Stimulated activated naive CD8-positive, alpha-beta T cell treated with anti-CD3 and anti-CD28 coated beads, Interleukin-15, Interleukin-2, amounts not matched to agents 100 U/mL and 50 U/mL, for 24 hours (primary cell): ENCODE data around the gene CROT.

Experiments
- ATAC-seq: fragments of 150-1000 bp; cut with Tn5 transposase; one replicate; pipeline ENCODE4 v1.10.0; 2021
- DNase-seq: peaks from one replicate; pipeline ENCODE4 v3.0.0; 2021

The CROT gene

DNA sequence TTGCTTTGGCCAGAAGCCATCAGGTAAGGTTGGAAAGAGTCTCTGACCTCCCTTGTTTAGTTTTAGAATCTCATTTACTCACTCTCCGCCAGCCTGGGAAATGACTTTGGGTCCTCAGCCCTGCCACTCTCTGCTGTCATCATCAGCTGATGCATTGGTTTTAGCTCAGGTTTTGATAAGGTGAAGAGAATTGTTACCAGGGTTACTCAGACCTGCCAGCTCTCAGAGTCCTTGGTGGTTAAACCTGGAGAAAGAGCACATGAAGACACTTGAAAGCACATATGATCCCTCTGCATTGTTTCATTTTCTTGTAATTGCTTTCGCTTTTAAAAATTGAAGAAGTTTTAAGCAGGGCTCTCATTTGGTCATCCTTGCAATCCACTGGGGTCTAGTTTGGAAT lies 4.0 kb upstream of the CROT start:
- ATAC-seq (no peak), DNase-seq (no peak)

- DNase-seq (no peak), ATAC-seq (no peak)
Observed at GRCh38 chr7:87342231-87342630, 3.2 kb upstream of the CROT start.

DNA sequence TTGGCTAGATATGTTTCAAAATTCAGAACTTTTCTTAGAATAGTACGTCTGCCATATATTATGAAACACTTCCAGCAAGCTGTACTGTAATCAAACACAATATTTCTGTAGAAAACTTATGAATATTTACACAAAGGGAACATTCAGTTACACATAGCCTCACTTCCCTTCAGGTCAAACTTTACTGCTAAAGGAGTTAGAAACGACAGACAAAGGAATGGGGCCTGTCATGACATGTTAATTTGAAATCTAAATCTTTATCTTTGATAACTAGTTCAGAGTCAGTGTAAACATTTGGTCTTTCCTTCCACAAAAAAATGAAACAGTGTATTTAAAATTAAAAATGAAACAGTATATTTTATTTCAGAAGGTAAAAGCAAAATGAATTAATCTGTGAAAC lies 1.0 kb upstream of the CROT start:
- ATAC-seq (no peak), DNase-seq (no peak)

GRCh38 chr7:87345962-87346371 lies 503 bp downstream of the CROT start:
- DNase-seq, result no peak
- ATAC-seq, result no peak

GRCh38 chr7:87347207-87347606 lies 1.7 kb downstream of the CROT start:
- no peak for ATAC-seq
- no peak for DNase-seq

DNA sequence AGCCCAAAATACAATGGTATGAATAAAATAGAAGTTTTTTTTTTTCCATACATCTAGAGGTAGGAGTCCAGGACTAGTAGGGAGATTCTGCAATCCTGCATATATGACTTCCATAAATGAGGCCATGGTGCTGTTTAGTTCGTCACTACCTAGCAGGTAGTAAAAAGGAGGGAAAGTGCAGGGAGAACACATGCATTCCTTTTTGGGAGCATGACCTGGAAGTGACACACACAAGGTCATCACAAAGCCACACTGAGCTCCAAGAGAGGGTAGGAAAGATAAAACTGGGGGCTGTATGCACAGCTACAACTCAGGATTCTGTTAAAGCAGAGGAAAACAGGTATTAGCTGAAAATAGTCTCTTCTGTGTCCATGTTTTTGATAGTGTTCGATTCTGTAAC lies 2.2 kb downstream of the CROT start:
- ATAC-seq (no peak), DNase-seq (no peak)

DNA sequence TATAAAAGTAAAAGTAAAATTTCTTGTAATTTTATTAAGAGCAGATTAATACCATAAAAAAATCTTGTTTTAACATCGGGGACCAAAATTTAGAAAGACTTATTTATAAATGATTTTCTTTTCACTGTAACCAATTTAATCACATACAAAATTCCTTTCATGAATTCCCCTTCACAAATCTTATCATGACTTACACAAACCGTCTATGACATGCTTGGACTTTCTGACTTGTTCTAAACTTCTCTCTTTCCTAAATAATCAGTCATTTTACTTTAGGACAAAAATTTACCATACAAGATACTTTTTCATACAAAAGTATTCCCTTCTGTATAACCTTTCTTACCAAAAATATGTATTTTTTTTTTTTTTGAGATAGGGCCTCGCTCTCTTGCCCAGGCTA lies 9.3 kb downstream of the CROT start:
- no peak for DNase-seq
- no peak for ATAC-seq

- DNase-seq (no peak), ATAC-seq (no peak)
Observed at GRCh38 chr7:87356448-87356847, 11.0 kb downstream of the CROT start.

DNA sequence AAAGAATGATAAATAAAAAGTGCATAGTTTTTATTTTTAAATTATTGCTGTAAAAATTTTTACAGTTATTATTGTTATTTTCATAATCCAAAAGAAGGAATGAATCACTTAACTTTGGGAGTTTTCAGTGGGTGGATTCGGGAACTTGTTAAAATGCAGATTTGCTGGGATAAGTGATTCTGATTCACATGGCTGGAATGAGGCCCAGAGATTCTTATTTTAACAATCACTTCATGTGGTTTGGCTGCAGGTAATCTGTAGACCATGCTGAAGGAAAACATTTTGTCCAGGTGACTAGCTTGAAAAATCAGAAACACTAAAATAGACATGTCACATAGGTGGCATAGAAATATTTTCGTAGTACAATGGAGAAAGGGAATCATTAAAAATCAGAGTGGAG lies 13.9 kb downstream of the CROT start:
- no peak for ATAC-seq
- no peak for DNase-seq

- no peak for ATAC-seq
- DNase-seq, result no peak
Observed at GRCh38 chr7:87361320-87361719, 15.9 kb downstream of the CROT start.

- DNase-seq, result no peak
- no peak for ATAC-seq
Observed at GRCh38 chr7:87363342-87363741, 17.9 kb downstream of the CROT start.

GRCh38 chr7:87364246-87364645 lies 18.8 kb downstream of the CROT start:
- ATAC-seq (no peak), DNase-seq (no peak)

DNA sequence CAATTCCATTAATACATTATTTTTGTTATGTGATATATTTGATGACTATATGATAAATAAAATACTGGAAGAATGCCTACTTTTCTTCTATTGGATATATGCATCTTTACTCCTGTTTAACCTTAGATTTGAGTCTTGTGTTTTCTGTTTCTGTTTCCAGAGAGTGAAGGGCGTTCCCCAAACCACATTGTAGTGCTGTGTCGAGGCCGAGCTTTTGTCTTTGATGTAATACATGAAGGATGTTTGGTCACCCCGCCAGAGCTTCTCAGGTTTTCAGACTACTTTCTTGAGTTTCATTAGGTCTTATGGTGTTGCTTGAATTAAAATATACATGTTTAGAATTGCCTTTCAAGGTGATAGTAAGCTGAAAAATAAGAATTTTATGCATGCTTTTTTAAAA lies 23.8 kb downstream of the CROT start:
- DNase-seq, result peak; percentile 12

DNA sequence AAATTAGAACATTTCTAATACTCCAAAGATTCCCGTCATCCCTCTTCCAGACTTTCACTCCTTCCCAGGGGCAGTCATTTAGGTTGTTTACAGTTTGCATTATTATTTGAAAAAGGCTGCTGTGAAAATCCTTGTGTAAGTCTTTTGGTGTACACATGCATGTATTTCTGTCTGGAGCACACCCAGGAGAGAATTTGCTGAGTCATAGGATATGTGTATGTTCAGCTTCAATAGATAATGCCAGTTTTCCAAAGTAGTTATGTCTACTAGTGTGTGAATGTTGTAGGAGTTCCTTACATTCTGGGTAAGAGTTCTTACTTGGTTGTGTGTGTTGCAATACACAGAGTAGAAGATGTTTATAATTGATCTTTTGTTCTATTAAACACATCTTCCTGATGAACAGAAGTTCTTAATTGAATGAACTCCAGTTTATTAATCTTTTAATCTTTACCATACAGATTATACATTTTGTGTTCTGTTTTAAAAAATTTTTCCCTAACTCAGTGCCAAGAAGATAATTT lies 25.3 kb downstream of the CROT start:
- no peak for ATAC-seq
- DNase-seq, result no peak

More for the DNA sequence above, 23.8 kb downstream of the CROT start:
- no peak for ATAC-seq

GRCh38 chr7:87375662-87376435 lies 30.4 kb downstream of the CROT start:
- DNase-seq (no peak), ATAC-seq (no peak)

DNA sequence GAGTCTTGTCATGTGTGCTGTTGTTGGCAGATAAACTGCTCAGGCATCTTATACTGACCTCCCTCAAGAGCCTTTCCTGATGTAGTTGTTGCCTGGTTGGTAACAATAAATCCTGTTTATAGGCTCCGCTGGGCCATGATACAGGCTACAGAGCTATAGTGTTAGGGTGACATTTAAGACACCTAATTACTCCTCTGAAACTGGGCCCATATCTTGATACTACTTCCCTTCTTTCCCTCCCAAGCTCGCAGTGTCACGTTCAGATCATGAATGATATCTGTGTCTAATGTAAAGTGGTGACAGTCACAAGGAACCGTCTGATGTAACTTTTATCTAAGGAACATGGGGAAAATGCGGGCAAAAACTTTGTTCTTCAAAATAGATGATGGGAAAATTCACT lies 35.4 kb downstream of the CROT start:
- DNase-seq, result no peak
- ATAC-seq, result no peak

DNA sequence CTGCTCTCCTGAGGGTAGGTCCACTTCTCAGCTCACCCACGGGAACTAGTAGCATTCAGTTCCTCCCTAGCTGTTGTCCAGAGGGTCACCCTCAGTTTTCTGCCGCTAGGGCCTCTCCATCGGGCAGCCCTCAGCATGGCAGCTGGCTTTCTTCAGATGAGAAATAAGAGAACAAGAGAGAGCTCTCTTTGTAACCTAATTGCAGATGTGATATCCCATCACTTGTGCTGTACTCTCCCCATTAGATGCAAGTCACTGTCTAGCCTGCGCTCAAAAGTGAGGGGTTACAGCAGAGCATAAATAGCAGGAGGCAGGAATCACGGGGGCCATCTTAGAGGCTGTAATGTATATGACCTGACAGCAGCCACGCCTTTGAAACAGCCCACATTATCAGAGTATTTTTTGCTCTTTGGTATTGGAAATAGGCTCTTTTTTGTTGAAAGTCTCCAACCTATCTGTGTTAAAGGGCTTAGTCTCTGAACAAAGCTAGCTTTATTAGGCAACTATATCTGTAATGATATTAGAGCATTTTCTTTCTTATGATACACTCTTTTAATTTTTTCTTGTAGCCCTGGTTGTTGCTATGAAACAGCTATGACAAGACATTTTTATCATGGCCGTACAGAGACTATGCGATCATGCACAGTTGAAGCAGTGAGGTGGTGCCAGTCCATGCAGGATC lies 45.7 kb downstream of the CROT start:
- DNase-seq, result no peak

DNA sequence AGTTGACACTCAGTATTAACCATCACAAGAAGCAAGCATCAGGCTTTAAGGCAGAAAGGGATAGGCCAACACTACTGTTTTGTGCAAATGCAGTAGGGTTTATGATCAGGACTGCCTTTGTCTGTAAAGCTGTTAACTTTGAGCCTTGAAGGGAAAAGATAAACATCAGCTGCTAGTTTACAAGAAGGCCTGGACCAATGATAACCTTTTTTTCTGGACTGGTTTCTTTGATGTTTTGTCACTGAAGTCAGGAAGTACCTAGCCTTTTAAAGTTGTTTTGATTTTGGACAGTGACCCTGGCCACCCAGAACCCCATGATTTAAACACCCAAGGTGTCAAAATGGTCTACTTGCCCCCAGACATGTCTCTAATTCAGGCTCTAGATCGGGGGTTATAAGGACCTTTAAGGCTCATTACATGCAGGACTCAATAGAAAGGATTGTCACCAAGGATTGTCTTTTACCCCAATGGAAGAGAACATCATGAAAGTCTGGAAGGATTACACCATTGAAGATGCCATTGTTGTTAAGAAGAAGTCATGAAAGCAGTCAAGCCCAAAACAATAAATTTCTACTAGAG lies 50.1 kb downstream of the CROT start:
- ATAC-seq (no peak), DNase-seq (no peak)

More for the DNA sequence above, 45.7 kb downstream of the CROT start:
- ATAC-seq, result no peak

DNA sequence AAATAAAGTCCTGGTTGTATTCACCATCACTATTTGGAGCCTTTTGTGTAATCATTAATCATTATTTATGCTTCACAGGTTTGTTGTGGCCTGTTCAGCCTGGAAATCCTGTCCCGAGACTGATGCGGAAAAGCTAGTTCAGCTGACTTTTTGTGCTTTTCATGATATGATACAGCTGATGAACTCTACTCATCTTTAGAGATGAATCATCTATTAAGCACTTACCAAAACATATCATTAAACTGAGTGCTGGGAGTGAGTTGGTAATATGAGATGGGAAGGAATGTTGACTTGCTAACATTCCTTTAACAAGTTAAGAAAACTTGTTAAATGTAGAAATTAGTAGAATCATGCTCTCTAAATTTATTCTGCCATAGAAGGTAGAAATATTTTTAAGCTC lies 53.0 kb downstream of the CROT start:
- ATAC-seq, result no peak
- no peak for DNase-seq

DNA sequence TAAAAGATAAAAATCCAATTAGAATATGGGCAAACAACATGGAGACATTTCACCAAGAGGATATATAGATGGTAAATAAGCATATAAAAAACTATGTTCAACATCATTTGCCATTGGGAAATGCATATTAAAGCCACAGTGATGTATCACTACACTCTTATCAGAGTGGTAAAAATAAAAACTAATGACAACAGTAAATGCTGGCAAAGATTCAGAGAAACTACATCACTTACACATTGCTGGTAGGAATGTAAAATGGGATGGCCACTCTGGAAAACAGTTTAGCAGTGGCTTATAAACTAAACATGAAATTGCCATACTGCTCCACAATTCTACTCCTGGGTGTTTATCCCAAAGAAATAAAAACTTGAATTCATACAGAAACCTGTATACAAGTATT lies 59.2 kb downstream of the CROT start:
- DNase-seq, result no peak
- ATAC-seq, result no peak

GRCh38 chr7:87411186-87411585 lies 65.7 kb downstream of the CROT start:
- ATAC-seq (no peak), DNase-seq (no peak)

DNA sequence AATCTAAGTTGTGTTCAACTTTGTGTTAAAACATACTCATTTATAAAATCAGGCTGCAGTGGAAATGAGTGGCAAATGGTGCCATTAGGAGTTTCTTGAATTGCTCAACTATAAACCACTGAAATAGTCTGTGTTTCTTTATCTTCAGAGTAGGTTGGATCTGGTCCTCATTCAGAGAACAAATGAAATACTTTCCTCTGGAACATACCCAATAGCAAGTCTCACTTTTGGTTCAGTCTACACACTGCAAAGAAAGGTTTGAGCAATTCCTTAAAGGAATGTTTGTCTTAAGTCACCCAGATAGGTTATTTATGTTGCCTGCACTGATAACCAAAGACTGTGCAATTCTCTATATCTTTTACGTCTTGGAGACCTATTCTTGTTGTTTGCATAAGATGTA lies 67.6 kb downstream of the CROT start:
- no peak for ATAC-seq
- no peak for DNase-seq
